Prostate gland (tissue), 2 donors: ENCODE measurements around the gene ZXDC. TPM values are rescaled to one million over a fixed set of nuclear protein-coding genes. Genes with fewer than 3 reads are reported as not detected.

Experiments used
- DNase-seq: peaks from one replicate; pipeline ENCODE4 v3.0.0-alpha.2; 2019; ENCODE audit warnings: low spot score
- H3K27ac ChIP-seq, 2 donors: fragments of 200-600 bp; sonication (generic); 2 replicates each; pipeline ENCODE4 v1.5.1; 2017 to 2019
- H3K27me3 ChIP-seq: fragments of 200-600 bp; sonication (generic); replicated peaks from 2 replicates; pipeline ENCODE4 v1.5.1; 2019; ENCODE audit not compliant: insufficient read depth
- H3K36me3 ChIP-seq, 2 donors: fragments of 200-600 bp; sonication (generic); 1 replicate in 1 of 2; 2 replicates in 1 of 2; pipeline versions ENCODE4 v1.5.1 to v1.8.1; 2017 to 2019
- H3K4me1 ChIP-seq: fragments of 200-600 bp; sonication (generic); replicated peaks from 2 replicates; pipeline ENCODE4 v1.5.1; 2019
- H3K4me3 ChIP-seq, 2 donors: fragments of 200-600 bp; sonication (generic); 2 replicates each; pipeline ENCODE4 v1.5.1; 2017 to 2019
- H3K9me3 ChIP-seq: fragments of 200-600 bp; sonication (generic); 2 replicates; pipeline ENCODE4 v1.5.1; 2017
- CTCF ChIP-seq, 4 experiments: fragments of 200-600 bp in 2 of 4; fragments of 450-650 bp in 2 of 4; sonication (generic) in 2 of 4; IDR thresholded peaks; 1 replicate in 3 of 4; 2 replicates in 1 of 4; pipeline ENCODE4 v1.5.1; 2016 to 2019; ENCODE audit warnings: antibody characterized with exemption in 4 of 4, mild to moderate bottlenecking in 2 of 4, moderate library complexity in 2 of 4
- POLR2A ChIP-seq: fragments of 450-650 bp; IDR thresholded peaks from one replicate; pipeline ENCODE4 v1.6.1; 2016; ENCODE audit warnings: antibody characterized with exemption, mild to moderate bottlenecking
- POLR2AphosphoS5 ChIP-seq: sonication (generic); formaldehyde crosslinking; IDR thresholded peaks from one replicate; pipeline ENCODE4 v1.6.1; 2017; ENCODE audit warnings: antibody characterized with exemption
- WGBS: methylation state at CpG from one replicate; pipeline ENCODE4 v1.1.5; 2018; 5-methylcytosine and 5-hydroxymethylcytosine counted together
- intact Hi-C: fragments of 100-400 bp; cut with DNase I; formaldehyde crosslinking; loops from one replicate; pipeline ENCODE4 v1.14.2; 2022
- total RNA-seq, 2 donors: library from RNA; depleted of rRNA; stranded (reverse); fragments of >200 nt; gene quantifications; one replicate each; pipeline ENCODE4 v1.1.0, GENCODE V29; 2016

ZXDC gene
- total RNA-seq, 2 donors from 2014 or later, result 47.7 to 87.0 TPM

GRCh38 chr3:126502656-126503055 lies 27.0 kb upstream of the ZXDC start:
- Histone ChIP-seq H3K27me3 (no peaks in the 10 kb centered on the region), H3K4me3 (no peak overlapping the region), H3K4me1 (no peaks in the 10 kb centered on the region), H3K36me3 (no peaks in the 10 kb centered on the region), H3K9me3 (no peaks in the 10 kb centered on the region), H3K27ac (no peak overlapping the region)
- intact Hi-C loops, result no loop called here
- 90% methylated on average over 1 of the region's 1 CpG for WGBS
- no peak for DNase-seq
- TF ChIP-seq POLR2A (no peak), CTCF (IDR thresholded peaks at IDR 0.05) (no peak), POLR2AphosphoS5 (no peak)

GRCh38 chr3:126501736-126502135 lies 26.0 kb upstream of the ZXDC start:
- no peaks in the 10 kb centered on the region for H3K36me3 ChIP-seq
- no peak overlapping the region for H3K27ac ChIP-seq
- H3K27me3 ChIP-seq, result no peaks in the 10 kb centered on the region
- DNase-seq, result no peak
- TF ChIP-seq POLR2AphosphoS5 (no peak), CTCF (IDR thresholded peaks at IDR 0.05) (no peak), POLR2A (no peak)
- H3K4me3 ChIP-seq, result no peak overlapping the region
- no peaks in the 10 kb centered on the region for H3K4me1 ChIP-seq
- WGBS, result 58% methylated on average over 7 of the region's 7 CpGs
- intact Hi-C loops, result no loop called here
- no peaks in the 10 kb centered on the region for H3K9me3 ChIP-seq

GRCh38 chr3:126501054-126501453 lies 25.4 kb upstream of the ZXDC start:
- TF ChIP-seq CTCF (IDR thresholded peaks at IDR 0.05), result no peak
- no peak for TF ChIP-seq POLR2AphosphoS5
- TF ChIP-seq POLR2A, result no peak
- Histone ChIP-seq H3K27ac (no peak overlapping the region), H3K4me3 (no peak overlapping the region), H3K9me3 (no peaks in the 10 kb centered on the region), H3K36me3 (no peaks in the 10 kb centered on the region), H3K4me1 (no peaks in the 10 kb centered on the region), H3K27me3 (no peaks in the 10 kb centered on the region)
- intact Hi-C loops, result no loop called here
- DNase-seq, result no peak
- WGBS, result 70% methylated on average over 5 of the region's 5 CpGs

DNA sequence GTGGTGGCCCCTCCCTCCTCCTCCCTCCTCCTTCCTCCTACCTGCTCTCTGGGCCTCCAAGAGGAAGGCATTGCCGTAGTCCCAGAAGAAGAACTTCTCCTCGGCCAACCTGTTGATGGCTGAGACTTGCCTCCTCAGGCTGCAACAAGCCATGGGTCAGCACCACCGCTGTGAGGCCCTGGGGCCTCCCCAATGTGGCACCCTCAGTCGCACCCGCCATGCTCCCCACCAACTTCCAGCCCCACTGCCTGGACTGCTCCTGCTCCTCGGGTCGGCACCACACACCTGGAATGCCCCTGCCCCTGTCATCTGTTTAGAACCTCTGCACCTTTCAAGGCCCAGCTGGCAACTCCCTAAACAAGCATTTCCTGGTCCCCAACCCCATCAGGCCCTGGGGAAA lies 24.3 kb upstream of the ZXDC start:
- H3K9me3 ChIP-seq, result no peaks in the 10 kb centered on the region
- 75% methylated on average over 7 of the region's 7 CpGs for WGBS
- H3K4me1 ChIP-seq, result no peaks in the 10 kb centered on the region
- H3K27me3 ChIP-seq, result no peaks in the 10 kb centered on the region
- no peak for TF ChIP-seq POLR2A
- no peak for TF ChIP-seq CTCF (IDR thresholded peaks at IDR 0.05)
- no peak for TF ChIP-seq POLR2AphosphoS5
- no peak overlapping the region for H3K4me3 ChIP-seq
- no peaks in the 10 kb centered on the region for H3K36me3 ChIP-seq
- intact Hi-C loops, result no loop called here
- no peak for DNase-seq
- H3K27ac ChIP-seq, result no peak overlapping the region

DNA sequence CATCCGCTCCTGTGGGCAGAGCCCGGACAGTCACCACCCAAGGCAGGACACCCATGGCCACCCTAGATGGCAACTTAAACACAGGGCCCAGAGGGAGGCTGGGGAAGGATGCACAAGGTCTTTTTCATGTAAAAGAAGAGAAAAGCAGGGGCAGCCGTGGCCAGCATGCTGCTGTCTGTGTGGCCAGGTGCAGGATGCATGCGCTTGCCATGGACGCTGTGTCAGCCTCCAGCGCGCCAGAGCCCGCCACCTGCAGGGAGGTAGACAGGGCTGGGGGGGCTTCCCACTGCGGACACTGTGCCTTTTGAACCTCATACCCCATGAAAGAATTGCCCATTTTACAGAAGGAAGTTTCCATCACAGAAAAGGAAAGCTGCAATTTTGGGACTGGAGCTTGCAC lies 23.7 kb upstream of the ZXDC start:
- 94% methylated on average over 9 of the region's 9 CpGs for WGBS
- no peaks in the 10 kb centered on the region for H3K4me1 ChIP-seq
- H3K27me3 ChIP-seq, result no peaks in the 10 kb centered on the region
- TF ChIP-seq POLR2A, result no peak
- TF ChIP-seq POLR2AphosphoS5, result no peak
- TF ChIP-seq CTCF (IDR thresholded peaks at IDR 0.05), result no peak
- intact Hi-C loops, result no loop called here
- no peaks in the 10 kb centered on the region for H3K36me3 ChIP-seq
- H3K9me3 ChIP-seq, result no peaks in the 10 kb centered on the region
- H3K27ac ChIP-seq, result no peak overlapping the region
- H3K4me3 ChIP-seq, result no peak overlapping the region
- DNase-seq, result no peak
